Fibroblast of peridontal ligament (primary cell): ENCODE data around the gene ANAPC1.
A peak's percentile ranks its signal among the peaks of the same experiment; 100 is the strongest.
"Not testable (repeated sequence)": the region's sequence is repeated elsewhere in the genome, so short reads cannot be mapped to it uniquely, and the experiment has no call there.

Source experiments
- DNase-seq: peaks from one replicate; pipeline ENCODE4 v3.0.0-alpha.2; 2010; ENCODE audit errors: extremely low read depth

ANAPC1 gene

GRCh38 chr2:111735838-111736721 lies 147.9 kb downstream of the ANAPC1 start:
- peak; percentile 73 for DNase-seq

DNA sequence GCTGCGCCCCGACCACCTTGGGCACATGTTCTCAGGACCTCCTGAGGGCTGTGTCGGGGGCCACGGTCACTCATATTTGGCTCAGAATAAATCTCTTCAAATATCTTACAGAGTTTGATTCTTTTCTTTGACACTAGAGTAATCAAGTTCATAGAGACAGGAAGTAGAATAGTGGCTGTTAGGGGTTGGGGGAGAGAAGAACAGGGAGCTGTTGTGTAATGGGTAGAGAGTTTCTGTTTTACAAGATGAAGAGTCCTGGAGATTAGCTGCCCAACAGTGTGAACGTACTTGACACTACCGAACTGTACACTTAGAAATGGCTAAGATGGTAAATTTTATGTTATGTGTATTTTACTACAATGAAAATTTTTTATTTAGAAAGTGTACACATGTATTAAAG lies 148.6 kb downstream of the ANAPC1 start:
- not testable (repeated sequence) for DNase-seq

DNA sequence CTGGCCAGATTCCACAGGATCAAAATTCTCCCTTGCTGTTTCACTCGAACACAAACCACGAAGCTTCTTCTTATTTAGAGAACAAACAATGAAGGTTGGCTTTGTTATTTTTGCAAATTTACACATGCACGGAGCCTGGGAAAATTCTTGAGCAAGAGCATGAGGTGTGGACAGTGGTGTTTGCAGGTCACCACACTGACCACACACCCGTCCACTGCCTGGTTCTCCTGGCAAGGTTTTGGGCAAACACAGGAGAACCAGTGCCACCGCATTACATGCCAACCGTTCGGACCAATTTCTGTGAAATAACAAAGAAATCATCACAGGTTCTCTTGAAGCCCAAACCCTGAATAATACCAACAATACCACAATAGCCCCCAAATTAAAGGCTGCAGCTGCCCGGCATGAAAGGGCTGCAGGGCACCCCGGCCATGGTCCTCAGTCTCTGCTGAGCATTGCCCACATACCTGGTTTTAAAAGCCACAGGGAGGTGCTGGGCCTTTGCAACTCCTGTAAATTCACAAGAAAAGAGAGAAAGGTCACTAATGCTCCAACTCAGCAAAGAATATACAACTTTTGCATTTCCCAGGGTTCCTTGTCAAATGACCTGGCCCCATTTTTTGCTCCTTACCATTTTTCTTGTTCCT lies 154.1 kb downstream of the ANAPC1 start:
- DNase-seq = not testable (repeated sequence)

DNA sequence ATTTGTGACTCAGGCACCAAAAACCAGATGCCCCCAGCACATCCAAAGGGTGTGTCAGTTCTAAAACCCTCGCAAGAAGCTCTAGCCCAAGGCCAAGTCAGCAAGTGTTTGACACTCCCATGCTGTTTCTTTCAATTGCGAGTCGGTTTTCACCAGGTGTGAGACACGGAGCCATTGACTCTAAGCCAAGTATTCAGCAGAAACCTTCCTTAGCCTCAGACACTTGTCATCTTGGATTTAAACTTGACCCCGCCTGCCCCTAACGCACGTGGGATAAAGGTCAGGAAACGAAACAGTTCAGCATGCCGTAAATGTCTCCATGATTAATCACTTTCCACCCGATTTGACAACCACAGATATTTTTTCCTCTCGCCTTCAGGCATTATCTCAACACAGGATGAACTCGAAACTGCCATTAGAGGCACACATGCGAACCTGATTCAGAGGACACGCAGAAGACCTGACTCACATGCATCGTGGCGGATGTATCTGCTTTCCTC lies 156.3 kb downstream of the ANAPC1 start:
- not testable (repeated sequence) for DNase-seq

GRCh38 chr2:111725742-111726141 lies 158.3 kb downstream of the ANAPC1 start:
- peak; percentile 42 for DNase-seq

GRCh38 chr2:111719610-111720009 lies 164.4 kb downstream of the ANAPC1 start:
- DNase-seq = not testable (repeated sequence)
